Esophagus squamous epithelium (tissue), 5 donors: Measurements from ENCODE around the gene TMEM80. TPM values are rescaled to one million over a fixed set of nuclear protein-coding genes. Genes with fewer than 3 reads are reported as not detected.

Source experiments
- DNase-seq: peaks from one replicate; lab custom pipeline; 2025; lab: John Stamatoyannopoulos, UW
- H3K27ac ChIP-seq, 4 donors: fragments of 200-600 bp; sonication (generic); one replicate each; pipeline ENCODE4 v1.5.1; 2016 to 2019; ENCODE audit warnings: mild to moderate bottlenecking in 1 of 4
- H3K27me3 ChIP-seq, 4 donors: fragments of 200-600 bp; sonication (generic); 1 replicate in 3 of 4; 2 replicates in 1 of 4; pipeline versions ENCODE4 v1.5.1 to v1.6.0; 2017 to 2021; ENCODE audit warnings: antibody characterized with exemption in 1 of 4
- H3K36me3 ChIP-seq, 3 donors: fragments of 200-600 bp; sonication (generic); one replicate each; pipeline ENCODE4 v1.5.1; 2016 to 2019
- H3K4me1 ChIP-seq, 3 donors: fragments of 200-600 bp; sonication (generic); one replicate each; pipeline ENCODE4 v1.5.1; 2017 to 2019
- H3K4me3 ChIP-seq, 4 donors: fragments of 200-600 bp; sonication (generic); 1 replicate in 3 of 4; 2 replicates in 1 of 4; pipeline ENCODE4 v1.5.1; 2016 to 2019; ENCODE audit warnings: mild to moderate bottlenecking in 2 of 4, moderate library complexity in 1 of 4
- H3K9me3 ChIP-seq, 3 donors: fragments of 200-600 bp; sonication (generic); one replicate each; pipeline ENCODE4 v1.5.1; 2016 to 2019
- CTCF ChIP-seq, 6 experiments: fragments of 450-650 bp in 4 of 6; fragments of 200-600 bp in 2 of 6; sonication (generic) in 2 of 6; IDR thresholded peaks; one replicate each; pipeline ENCODE4 v1.5.1; 2016 to 2019; ENCODE audit warnings: antibody characterized with exemption in 6 of 6, mild to moderate bottlenecking in 4 of 6, moderate library complexity in 4 of 6
- POLR2A ChIP-seq, 4 donors: fragments of 450-650 bp; IDR thresholded peaks; one replicate each; pipeline ENCODE4 v1.6.1; 2017; ENCODE audit warnings: antibody characterized with exemption in 4 of 4, mild to moderate bottlenecking in 4 of 4, moderate library complexity in 3 of 4
- WGBS, 2 donors: methylation state at CpG; one replicate each; pipeline ENCODE4 v1.1.5; 2018; 5-methylcytosine and 5-hydroxymethylcytosine counted together
- intact Hi-C: fragments of 100-400 bp; cut with DNase I; formaldehyde crosslinking; loops from one replicate; pipeline ENCODE4 v1.15.0; 2022
- total RNA-seq, 4 donors: library from RNA; depleted of rRNA; stranded (reverse); fragments of >200 nt; gene quantifications; one replicate each; pipeline ENCODE4 v1.1.0, GENCODE V29; 2016
- donor health status: DM: yes; HTN: yes; CAD: no.

Gene TMEM80
- total RNA-seq, 4 donors from 2014 or later = 16.1 to 55.3 (median 18.1) TPM

GRCh38 chr11:704228-704674, 8.6 kb downstream of the TMEM80 start:
- no peak for DNase-seq
- Histone ChIP-seq H3K4me1 (peaks cover 47 to 91% (median 49%) of the 10 kb centered on the region in 3 donors), H3K36me3 (peaks cover 0 to 50% (median 0%) of the 10 kb centered on the region in 3 donors), H3K27ac (peak overlapping the region; percentile 91 to 98 (median 94)), H3K4me3 (peak overlapping the region in 2 of 4 donors; percentile 80 to 87), H3K27me3 (peaks cover 0 to 24% (median 0%) of the 10 kb centered on the region in 4 donors), H3K9me3 (no peaks in the 10 kb centered on the region)
- 60 to 80% methylated on average over 1 to 7 of the region's 18 CpGs for WGBS, 2 donors
- intact Hi-C loops = no loop called here
- TF ChIP-seq POLR2A (IDR thresholded peaks at IDR 0.05) (no peak), CTCF (IDR thresholded peaks at IDR 0.05) (no peak)

GRCh38 chr11:704781-705645, 9.4 kb downstream of the TMEM80 start:
- WGBS, 2 donors = 21 to 56% methylated on average over 4 to 16 of the region's 27 CpGs
- peaks cover 49 to 91% (median 53%) of the 10 kb centered on the region in 3 donors for H3K4me1 ChIP-seq
- DNase-seq = no peak
- H3K4me3 ChIP-seq = peak overlapping the region; percentile 63 to 87 (median 76)
- peaks cover 0 to 50% (median 5%) of the 10 kb centered on the region in 3 donors for H3K36me3 ChIP-seq
- peaks cover 0 to 32% (median 0%) of the 10 kb centered on the region in 4 donors for H3K27me3 ChIP-seq
- peak in 2 of 4 donors; percentile 14 to 18 for TF ChIP-seq POLR2A (IDR thresholded peaks at IDR 0.05)
- TF ChIP-seq CTCF (IDR thresholded peaks at IDR 0.05) = no peak
- intact Hi-C loops = no loop called here
- H3K27ac ChIP-seq = peak overlapping the region; percentile 91 to 98 (median 94)
- no peaks in the 10 kb centered on the region for H3K9me3 ChIP-seq

- WGBS, 2 donors = no CpG with 5 or more reads among the region's 90 CpGs
- TF ChIP-seq POLR2A (IDR thresholded peaks at IDR 0.05) = peak in 2 of 4 donors; percentile 41
- TF ChIP-seq CTCF (IDR thresholded peaks at IDR 0.05) = no peak
- peaks cover 0 to 50% (median 8%) of the 10 kb centered on the region in 3 donors for H3K36me3 ChIP-seq
- H3K27me3 ChIP-seq = peaks cover 0 to 36% (median 0%) of the 10 kb centered on the region in 4 donors
- intact Hi-C loops = no loop called here
- peaks cover 49 to 95% (median 59%) of the 10 kb centered on the region in 3 donors for H3K4me1 ChIP-seq
- no peaks in the 10 kb centered on the region for H3K9me3 ChIP-seq
- peak within 1 kb of the TSS; percentile 63 to 87 (median 76) for H3K4me3 ChIP-seq
- H3K27ac ChIP-seq = peak within 1 kb of the TSS; percentile 91 to 98 (median 94)
- DNase-seq = no peak
Observed at GRCh38 chr11:705646-706438, 10.2 kb downstream of the TMEM80 start, which contains the start of gene EPS8L2. Gene EPS8L2, plus strand, starts transcription at chr11:706231. Its CDS starts 3,177 bp downstream, at chr11:709408.

GRCh38 chr11:706439-706956, 10.9 kb downstream of the TMEM80 start:
- DNase-seq = no peak
- Histone ChIP-seq H3K27me3 (peaks cover 0 to 36% (median 0%) of the 10 kb centered on the region in 4 donors), H3K9me3 (no peaks in the 10 kb centered on the region), H3K36me3 (peaks cover 0 to 52% (median 8%) of the 10 kb centered on the region in 3 donors), H3K4me3 (peak overlapping the region; percentile 63 to 87 (median 76)), H3K27ac (peak overlapping the region; percentile 91 to 98 (median 94)), H3K4me1 (peaks cover 49 to 100% (median 61%) of the 10 kb centered on the region in 3 donors)
- 3% methylated on average over 7 of the region's 22 CpGs; no CpG with 5 or more reads in 1 of the 2 donors for WGBS, 2 donors
- intact Hi-C loops = no loop called here
- TF ChIP-seq CTCF (IDR thresholded peaks at IDR 0.05) (no peak), POLR2A (IDR thresholded peaks at IDR 0.05) (peak in 2 of 4 donors; percentile 6 to 34)
